H1 (cell line): Measurements from ENCODE around the gene CLDN25.

Source experiments
- BRCA1 ChIP-seq: IDR thresholded peaks from 2 replicates; pipeline ENCODE4 v1.6.1; 2012; ENCODE audit warnings: low read depth, low read length, improper control_type of control experiment
- CEBPB ChIP-seq: IDR thresholded peaks from 2 replicates; pipeline ENCODE4 v1.6.1; 2012; ENCODE audit warnings: low read depth, low read length
- CHD1 ChIP-seq: IDR thresholded peaks from 2 replicates; pipeline ENCODE4 v1.6.1; 2012; ENCODE audit warnings: low read depth, low read length, improper control_type of control experiment
- CHD2 ChIP-seq: IDR thresholded peaks from 2 replicates; pipeline ENCODE4 v1.6.1; 2012; ENCODE audit warnings: low read length, improper control_type of control experiment
- CTCF ChIP-seq, 3 experiments: IDR thresholded peaks; 1 replicate in 2 of 3; 2 replicates in 1 of 3; pipeline versions ENCODE4 v1.5.1 to v1.6.1; 2011; ENCODE audit warnings: low read length in 3 of 3, mild to moderate bottlenecking in 3 of 3, inconsistent platforms in 2 of 3, low read depth in 1 of 3, moderate library complexity in 1 of 3; ENCODE audit not compliant: insufficient read depth in 1 of 3; ENCODE audit errors: control extremely low read depth in 1 of 3
- EP300 ChIP-seq, 2 experiments: IDR thresholded peaks; 1 replicate in 1 of 2; 2 replicates in 1 of 2; pipeline ENCODE4 v1.6.1; 2011 to 2012; ENCODE audit warnings: low read depth in 2 of 2, low read length in 2 of 2, mild to moderate bottlenecking in 2 of 2, borderline replicate concordance in 1 of 2, inconsistent platforms in 1 of 2, moderate library complexity in 1 of 2
- HDAC6 ChIP-seq: IDR thresholded peaks from one replicate; pipeline ENCODE4 v1.7.1; 2012; ENCODE audit warnings: low read depth, mild to moderate bottlenecking, inconsistent platforms, low read length, moderate library complexity
- RAD21 ChIP-seq, 2 experiments: IDR thresholded peaks in 1 of 2; conservative IDR thresholded peaks in 1 of 2; 2 replicates each; pipeline ENCODE4 v1.6.1; 2011; ENCODE audit warnings: low read depth in 2 of 2, low read length in 2 of 2, improper control_type of control experiment in 1 of 2, inconsistent platforms in 1 of 2, mild to moderate bottlenecking in 1 of 2, moderate library complexity in 1 of 2
- SIN3A ChIP-seq, 2 experiments: IDR thresholded peaks in 1 of 2; conservative IDR thresholded peaks in 1 of 2; 2 replicates each; pipeline ENCODE4 v1.6.1; 2011 to 2012; ENCODE audit warnings: low read length in 2 of 2, improper control_type of control experiment in 1 of 2, low read depth in 1 of 2, mild to moderate bottlenecking in 1 of 2
- SRF ChIP-seq: IDR thresholded peaks from 2 replicates; pipeline ENCODE4 v1.6.1; 2011; ENCODE audit warnings: mild to moderate bottlenecking, low read depth, low read length, moderate library complexity
- TCF12 ChIP-seq: IDR thresholded peaks from 2 replicates; pipeline ENCODE4 v1.6.1; 2011; ENCODE audit warnings: low read depth, mild to moderate bottlenecking, low read length
- USF2 ChIP-seq: IDR thresholded peaks from 2 replicates; pipeline ENCODE4 v1.6.1; 2011; ENCODE audit warnings: low read length, improper control_type of control experiment
- TF ChIP-seq, protein P1 (sequence below): IDR thresholded peaks from 2 replicates; pipeline ENCODE4 v1.6.1; 2012; ENCODE audit warnings: inconsistent platforms

DNA sequence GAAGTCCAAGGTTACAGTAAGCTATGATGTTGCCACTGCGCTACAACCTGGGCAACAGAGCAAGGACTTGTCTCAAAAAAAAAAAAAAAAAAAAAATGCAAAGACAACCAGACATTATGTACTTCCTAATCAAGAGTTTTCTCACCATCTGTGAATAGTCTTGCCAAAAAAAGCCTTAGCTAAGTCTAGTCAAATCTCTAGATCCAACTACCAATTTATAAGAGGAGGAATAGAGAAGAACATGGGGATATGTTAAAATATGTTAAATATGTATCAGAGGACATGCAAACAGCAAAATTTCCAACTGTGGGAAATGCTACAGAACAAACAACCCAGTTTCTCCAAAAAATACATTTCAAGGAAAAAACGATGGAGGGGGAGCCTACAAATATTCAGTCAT lies 50.2 kb downstream of the CLDN25 start:
- TF ChIP-seq CTCF (IDR thresholded peaks at IDR 0.05; ENCODE audit: control extremely low read depth in 1 of 3, insufficient read depth in 1 of 3, low read depth in 1 of 3, low read length in 3 of 3), result no peak
- no peak for TF ChIP-seq RAD21 (IDR thresholded peaks at IDR 0.05 in 1 of 2, conservative IDR thresholded peaks at IDR 0.05 in 1 of 2; ENCODE audit: low read depth in 2 of 2, low read length in 2 of 2)
- TF ChIP-seq SIN3A (conservative IDR thresholded peaks at IDR 0.05 in 1 of 2, IDR thresholded peaks at IDR 0.05 in 1 of 2; ENCODE audit: low read depth in 1 of 2, low read length in 2 of 2), result no peak
- TF ChIP-seq CHD1, result no peak
- TF ChIP-seq EP300 (IDR thresholded peaks at IDR 0.05; ENCODE audit: borderline replicate concordance in 1 of 2, low read depth in 2 of 2, low read length in 2 of 2), result no peak
- no peak for TF ChIP-seq USF2
- TF ChIP-seq HDAC6, result no peak
- TF ChIP-seq CEBPB, result no peak
- TF ChIP-seq TCF12, result no peak
- TF ChIP-seq CHD2, result no peak
- no peak for TF ChIP-seq BRCA1
- no peak for TF ChIP-seq SRF
- TF ChIP-seq, protein P1, sequence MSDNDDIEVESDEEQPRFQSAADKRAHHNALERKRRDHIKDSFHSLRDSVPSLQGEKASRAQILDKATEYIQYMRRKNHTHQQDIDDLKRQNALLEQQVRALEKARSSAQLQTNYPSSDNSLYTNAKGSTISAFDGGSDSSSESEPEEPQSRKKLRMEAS, result no peak
